HG02938 (cell line): ENCODE results near the gene LRRIQ4.

Source experiments
- ATAC-seq: cut with Tn5 transposase; IDR thresholded peaks from one replicate; pipeline ENCODE4 v1.9.1; 2021; ENCODE audit warnings: mild to moderate bottlenecking, moderate library complexity; ENCODE audit not compliant: unreplicated experiment

LRRIQ4 gene

DNA sequence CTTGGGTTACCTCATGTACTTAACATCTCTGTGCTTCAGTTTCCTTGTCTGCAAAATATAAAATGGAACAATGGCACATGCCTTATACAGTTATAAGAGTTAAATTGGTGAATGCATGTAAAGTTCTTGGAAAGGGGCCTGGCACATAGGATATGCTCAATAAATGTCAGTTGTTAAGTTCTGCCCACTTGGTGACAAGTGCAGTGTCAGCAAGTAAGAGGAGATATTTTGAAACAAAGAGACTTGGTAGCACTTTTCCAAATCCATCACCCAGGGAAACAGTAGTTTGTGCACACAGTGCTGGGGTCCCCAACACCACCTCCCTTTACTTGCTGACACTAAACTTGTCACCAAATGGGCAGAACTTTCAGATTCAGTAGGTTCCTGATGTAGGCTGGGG, 37.9 kb downstream of the LRRIQ4 start:
- ATAC-seq = no peak

- no peak for ATAC-seq
Observed at GRCh38 chr3:169855514-169855913, 42.8 kb downstream of the LRRIQ4 start.

- ATAC-seq = no peak
Observed at GRCh38 chr3:169857811-169858210, 45.1 kb downstream of the LRRIQ4 start.

GRCh38 chr3:169861871-169862270, 49.2 kb downstream of the LRRIQ4 start:
- no peak for ATAC-seq

DNA sequence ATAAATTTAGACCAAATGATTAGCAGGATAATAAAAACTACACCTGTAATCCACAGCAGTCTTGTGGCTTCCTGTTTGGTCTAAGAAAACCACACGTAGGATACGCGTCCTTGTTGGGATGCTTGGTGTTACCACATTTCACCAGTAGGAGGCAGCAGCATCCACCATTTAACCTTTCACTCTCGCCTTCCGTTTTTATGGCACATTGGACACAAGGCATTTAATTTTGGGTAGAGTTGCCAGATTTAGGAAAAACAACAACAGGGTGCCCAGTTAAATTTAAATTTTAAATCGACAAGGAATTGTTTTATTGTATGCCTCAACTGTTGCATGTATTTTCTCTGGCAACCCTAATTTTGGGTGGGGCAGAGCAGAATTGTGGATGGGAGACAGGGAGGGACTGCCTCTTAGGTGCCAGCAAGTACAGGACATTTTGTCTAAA, 50.8 kb downstream of the LRRIQ4 start:
- peak; percentile 66 for ATAC-seq

GRCh38 chr3:169864270-169864669, 51.6 kb downstream of the LRRIQ4 start:
- no peak for ATAC-seq

DNA sequence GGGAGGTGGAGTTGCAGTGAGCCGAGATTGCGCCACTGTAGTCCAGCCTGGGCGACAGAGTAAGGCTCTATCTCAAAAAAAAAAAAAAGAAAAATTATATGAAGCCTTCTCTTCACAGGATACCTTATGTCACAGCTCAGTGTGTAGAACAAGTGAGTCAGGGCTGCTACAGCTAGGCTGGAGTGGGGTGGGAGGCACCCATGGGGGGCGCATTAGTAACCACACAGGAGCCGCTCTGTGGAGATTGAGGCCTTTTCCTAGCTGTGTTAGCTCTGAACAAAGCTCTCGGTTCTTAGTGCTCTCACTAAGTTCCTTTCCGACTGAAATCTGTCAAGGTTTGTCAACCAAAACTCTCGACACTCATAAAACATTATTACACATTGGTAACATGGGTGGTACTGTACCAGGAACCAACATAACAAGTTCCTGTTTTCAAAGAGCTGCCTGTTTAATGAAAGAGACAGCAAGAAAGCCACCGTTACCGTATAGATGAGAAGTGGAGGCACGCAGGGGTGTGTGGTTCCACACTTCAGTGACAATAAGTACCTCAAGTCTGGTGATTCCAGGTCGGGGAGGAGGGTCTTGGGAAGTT, 52.6 kb downstream of the LRRIQ4 start:
- no peak for ATAC-seq

DNA sequence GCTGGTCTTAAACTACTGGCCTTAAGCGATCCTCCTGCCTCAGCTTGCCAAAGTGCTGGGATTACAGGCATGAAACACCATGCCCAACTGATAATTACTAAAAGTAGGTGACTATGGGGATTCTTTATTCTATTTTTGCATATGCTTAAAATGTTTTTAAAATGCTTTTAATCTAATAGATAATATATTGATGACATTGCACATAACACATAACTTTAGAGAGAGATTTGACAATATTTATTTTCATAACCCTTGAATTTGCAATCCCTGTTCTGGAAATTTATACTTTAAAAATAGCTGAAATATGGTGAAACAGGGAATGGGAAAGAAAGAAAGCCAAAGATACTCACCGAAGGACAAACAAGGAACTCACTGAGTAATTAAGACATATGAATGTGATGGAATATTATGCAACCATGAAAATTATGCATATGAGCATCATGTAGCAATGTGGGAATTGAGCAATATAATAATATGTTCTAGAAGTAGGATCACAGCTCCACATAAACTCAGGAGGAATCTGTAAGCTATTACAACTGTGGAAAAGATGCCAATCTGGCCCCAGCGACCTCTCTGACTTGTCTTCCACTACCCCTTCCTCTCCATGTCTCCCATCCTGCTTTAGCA, 55.0 kb downstream of the LRRIQ4 start:
- ATAC-seq = no peak

GRCh38 chr3:169868369-169868768, 55.7 kb downstream of the LRRIQ4 start:
- ATAC-seq = no peak

- no peak for ATAC-seq
Observed at GRCh38 chr3:169869484-169870220, 57.0 kb downstream of the LRRIQ4 start, which contains the start of gene LRRC31. Gene LRRC31, minus strand, starts transcription at chr3:169869935. Its CDS starts 128 bp downstream, at chr3:169869807.

GRCh38 chr3:169871129-169871886, 58.6 kb downstream of the LRRIQ4 start:
- no peak for ATAC-seq

DNA sequence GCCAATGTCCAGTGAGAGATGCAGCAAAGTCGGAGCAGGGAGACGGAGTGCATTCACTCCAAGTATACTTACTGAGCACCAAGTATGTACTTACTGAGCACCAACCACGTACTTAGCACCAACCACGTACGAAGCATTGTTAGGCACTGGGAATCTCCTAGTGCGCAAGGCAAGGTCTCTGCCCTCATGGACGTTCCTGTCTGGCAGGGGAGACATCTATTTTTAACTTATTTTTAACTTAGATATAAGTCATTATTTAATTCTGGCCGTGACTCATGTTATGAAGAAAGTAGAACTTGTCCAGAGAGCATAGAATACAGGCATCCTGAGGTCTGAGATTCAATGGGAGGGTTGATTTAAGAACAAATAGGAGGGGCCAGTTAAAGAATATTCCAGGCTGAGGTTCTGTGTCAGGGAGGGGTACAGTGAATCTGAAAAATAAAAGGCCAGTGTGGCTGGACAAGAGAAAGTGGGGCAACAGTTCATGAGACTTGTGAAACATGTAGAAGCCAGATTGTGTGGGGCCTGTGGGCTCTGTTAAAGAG, 66.4 kb downstream of the LRRIQ4 start:
- ATAC-seq = no peak

DNA sequence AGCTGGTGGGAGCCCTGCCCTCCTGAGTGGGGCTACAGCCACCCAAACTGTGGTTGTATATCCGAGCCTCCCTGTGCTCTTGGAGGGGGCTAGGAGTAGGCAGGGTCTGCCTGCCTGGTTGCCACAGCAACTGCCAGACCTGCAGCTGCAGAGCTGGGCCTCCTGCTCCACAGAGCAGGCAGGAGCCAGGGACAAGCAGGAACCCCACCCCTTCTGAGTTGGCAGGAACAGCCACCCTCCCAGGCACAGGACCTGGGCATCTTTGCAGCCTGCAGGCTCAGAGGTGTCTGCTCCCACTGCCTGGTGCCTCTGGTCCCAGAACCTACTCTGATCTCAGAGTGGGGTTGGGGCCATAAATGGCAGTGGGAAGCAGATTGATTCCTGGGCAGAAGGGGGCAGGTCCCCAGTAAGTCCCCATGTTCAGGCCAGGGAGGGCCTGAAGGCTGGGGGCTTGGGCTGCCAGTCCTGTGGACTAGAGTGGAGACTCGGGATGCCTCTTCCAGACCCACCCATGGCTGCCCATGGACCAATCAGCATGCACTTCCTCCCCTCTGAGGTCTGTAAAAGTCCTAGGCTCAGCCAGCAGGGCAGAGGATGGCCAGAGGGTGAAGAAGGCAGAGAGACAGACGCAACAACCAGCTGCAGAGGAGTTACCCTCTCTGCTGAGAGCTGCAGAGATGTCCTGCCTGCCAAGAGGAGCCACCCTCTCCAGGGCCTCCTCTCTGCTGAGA, 67.3 kb downstream of the LRRIQ4 start:
- ATAC-seq = no peak

DNA sequence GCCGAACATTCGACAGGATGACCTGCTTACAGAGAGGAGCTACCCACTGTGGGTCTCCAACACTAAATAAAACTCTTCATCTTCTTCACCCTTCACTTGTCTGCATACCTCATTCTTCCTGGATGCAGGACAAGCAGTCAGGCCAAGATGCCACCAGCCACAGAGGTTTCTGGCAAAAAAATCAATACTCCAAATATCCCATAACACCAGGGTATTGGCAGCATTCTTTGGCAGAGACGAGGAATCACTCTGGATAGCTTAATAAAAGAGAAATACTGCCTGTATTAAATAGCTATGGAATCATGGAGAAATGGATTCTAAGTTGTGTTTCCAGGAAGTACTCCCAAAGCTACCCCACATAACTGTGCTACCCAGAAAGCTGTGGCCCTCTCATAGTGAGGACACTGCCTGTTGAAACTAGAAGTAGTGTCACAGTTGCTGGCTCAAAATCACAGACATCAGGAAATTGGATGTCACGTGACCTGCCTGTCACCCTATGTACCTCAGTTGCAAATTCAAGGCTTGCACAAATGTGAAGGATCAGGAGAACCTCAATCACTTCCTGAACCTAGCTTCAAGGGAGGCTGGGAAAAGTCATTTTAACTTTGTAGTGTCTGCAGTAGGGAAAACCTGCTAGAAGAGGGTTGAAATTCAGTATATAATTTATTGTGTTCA, 68.0 kb downstream of the LRRIQ4 start:
- no peak for ATAC-seq

- ATAC-seq = no peak
Observed at GRCh38 chr3:169886671-169887070, 74.0 kb downstream of the LRRIQ4 start.
